GM21825 (cell line): ENCODE measurements around the gene CNNM1.

ENCODE experiments used
- ATAC-seq: cut with Tn5 transposase; IDR thresholded peaks from one replicate; pipeline ENCODE4 v1.9.1; 2021; ENCODE audit warnings: mild to moderate bottlenecking, moderate library complexity; ENCODE audit not compliant: unreplicated experiment

CNNM1 gene

GRCh38 chr10:99329304-99329553 lies at the start of gene CNNM1:
Gene CNNM1, plus strand, starts transcription at chr10:99329356. Its CDS starts 32 bp downstream, at chr10:99329388.
- peak; percentile 68 for ATAC-seq

- ATAC-seq = peak; percentile 48
These were observed 49.5 kb upstream of the CNNM1 start for GRCh38 chr10:99279626-99280111.

GRCh38 chr10:99280472-99280871 lies 48.7 kb upstream of the CNNM1 start:
- ATAC-seq = peak; percentile 76

GRCh38 chr10:99285881-99286280 lies 43.3 kb upstream of the CNNM1 start:
- ATAC-seq = no peak

- ATAC-seq = no peak
These were observed 38.9 kb upstream of the CNNM1 start for GRCh38 chr10:99290306-99290705.

GRCh38 chr10:99292159-99292558 lies 37.0 kb upstream of the CNNM1 start:
- ATAC-seq = no peak

- no peak for ATAC-seq
These were observed 32.6 kb upstream of the CNNM1 start for GRCh38 chr10:99296605-99297004.

- ATAC-seq = no peak
These were observed 32.1 kb upstream of the CNNM1 start for GRCh38 chr10:99297033-99297432.

GRCh38 chr10:99303899-99304861 lies 25.0 kb upstream of the CNNM1 start:
- ATAC-seq = no peak

GRCh38 chr10:99304862-99305229 lies 24.3 kb upstream of the CNNM1 start:
- no peak for ATAC-seq

- no peak for ATAC-seq
These were observed 16.7 kb upstream of the CNNM1 start for GRCh38 chr10:99312501-99312900.

- ATAC-seq = no peak
These were observed 13.3 kb upstream of the CNNM1 start for GRCh38 chr10:99315853-99316252.

GRCh38 chr10:99316374-99316773 lies 12.8 kb upstream of the CNNM1 start:
- no peak for ATAC-seq

GRCh38 chr10:99318048-99318447 lies 11.1 kb upstream of the CNNM1 start:
- ATAC-seq = no peak

GRCh38 chr10:99318475-99318874 lies 10.7 kb upstream of the CNNM1 start:
- no peak for ATAC-seq

- no peak for ATAC-seq
These were observed 3.9 kb upstream of the CNNM1 start for GRCh38 chr10:99325281-99325680.

- ATAC-seq = no peak
These were observed 2.3 kb upstream of the CNNM1 start for GRCh38 chr10:99326871-99327270.

GRCh38 chr10:99328579-99329303 lies 415 bp upstream of the CNNM1 start:
- ATAC-seq = no peak

- ATAC-seq = peak; percentile 43
These were observed 594 bp downstream of the CNNM1 start for GRCh38 chr10:99329554-99330346.

- no peak for ATAC-seq
These were observed 1.3 kb downstream of the CNNM1 start for GRCh38 chr10:99330347-99330924.
